Tibial nerve (tissue), 4 donors: ENCODE data around the gene IDS. TPM values are rescaled to one million over a fixed set of nuclear protein-coding genes. Genes with fewer than 3 reads are reported as not detected.

ENCODE experiments used
- DNase-seq, 2 donors: peaks; one replicate each; pipeline ENCODE4 v3.0.0-alpha.2; 2019; ENCODE audit warnings: low spot score in 2 of 2
- H3K27ac ChIP-seq, 4 donors: fragments of 200-600 bp; sonication (generic) in 3 of 4; one replicate each; pipeline ENCODE4 v1.5.1; 2017 to 2019; ENCODE audit warnings: mild to moderate bottlenecking in 1 of 4
- H3K27me3 ChIP-seq, 2 donors: fragments of 200-600 bp; sonication (generic) in 1 of 2; one replicate each; pipeline versions ENCODE4 v1.5.1 to v1.6.0; 2017 to 2019
- H3K36me3 ChIP-seq, 3 donors: fragments of 200-600 bp; sonication (generic); one replicate each; pipeline ENCODE4 v1.5.1; 2018 to 2019
- H3K4me1 ChIP-seq, 4 donors: fragments of 200-600 bp; sonication (generic) in 3 of 4; one replicate each; pipeline ENCODE4 v1.5.1; 2017 to 2019
- H3K4me3 ChIP-seq, 4 donors: fragments of 200-600 bp; sonication (generic) in 3 of 4; one replicate each; pipeline ENCODE4 v1.5.1; 2017 to 2019; ENCODE audit warnings: mild to moderate bottlenecking in 1 of 4, moderate library complexity in 1 of 4
- H3K9me3 ChIP-seq, 4 donors: fragments of 200-600 bp; sonication (generic) in 3 of 4; one replicate each; pipeline ENCODE4 v1.5.1; 2017 to 2019
- EP300 ChIP-seq, 2 donors: sonication (generic); formaldehyde crosslinking; IDR thresholded peaks; one replicate each; pipeline ENCODE4 v1.6.1; 2017; ENCODE audit warnings: antibody characterized with exemption in 2 of 2, mild to moderate bottlenecking in 1 of 2
- POLR2A ChIP-seq, 2 donors: fragments of 450-650 bp; IDR thresholded peaks; one replicate each; pipeline ENCODE4 v1.6.1; 2017; ENCODE audit warnings: antibody characterized with exemption in 2 of 2, mild to moderate bottlenecking in 2 of 2, moderate library complexity in 2 of 2
- WGBS, 2 donors: methylation state at CpG; one replicate each; pipeline ENCODE4 v1.1.5; 2018; 5-methylcytosine and 5-hydroxymethylcytosine counted together
- total RNA-seq, 4 donors: library from RNA; depleted of rRNA; stranded (reverse); fragments of >200 nt; gene quantifications; one replicate each; pipeline ENCODE4 v1.1.0, GENCODE V29; 2016
- TF ChIP-seq, protein P1 (sequence below), 5 experiments: fragments of 200-600 bp in 3 of 5; fragments of 450-650 bp in 2 of 5; sonication (generic) in 3 of 5; IDR thresholded peaks; one replicate each; pipeline ENCODE4 v1.5.1; 2016 to 2019; ENCODE audit warnings: antibody characterized with exemption in 5 of 5, mild to moderate bottlenecking in 3 of 5, moderate library complexity in 2 of 5

Gene IDS
- total RNA-seq, 4 donors from 2014 or later, result 68.4 to 118 (median 92.4) TPM

DNA sequence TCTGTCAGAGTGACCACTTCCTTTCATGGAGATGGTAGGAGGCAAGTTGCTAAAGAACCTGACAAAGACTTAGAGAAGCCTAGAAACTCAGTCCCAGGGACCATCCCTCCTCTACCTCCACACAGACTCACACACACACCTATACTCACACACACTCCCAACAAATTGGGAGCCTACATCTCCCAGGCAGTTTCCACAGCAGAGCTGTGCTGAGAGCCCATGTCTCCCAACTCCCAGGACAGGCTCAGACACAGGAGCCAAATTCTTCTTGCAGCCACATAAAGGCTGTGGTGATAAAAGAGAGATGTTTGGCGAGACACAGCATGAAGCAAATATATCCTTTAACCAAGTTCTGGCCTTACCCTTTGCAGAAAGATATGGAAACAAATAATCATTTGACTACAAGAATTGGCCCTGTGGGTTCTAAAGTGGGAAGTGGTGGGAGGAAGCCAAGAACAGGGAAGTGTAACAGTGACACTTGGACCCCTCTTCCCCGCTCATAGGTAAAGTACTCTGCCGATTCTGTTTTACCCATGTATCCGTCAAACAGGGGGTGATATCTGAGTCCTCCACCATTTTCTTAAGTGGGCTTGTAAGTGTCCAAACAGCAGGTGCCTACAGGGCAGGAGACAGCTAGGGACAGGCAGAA lies 11.0 kb upstream of the IDS start:
- no peak overlapping the region for H3K27ac ChIP-seq
- no peak for DNase-seq
- H3K9me3 ChIP-seq, result no peaks in the 10 kb centered on the region
- 76 to 81% methylated on average over 3 to 4 of the region's 4 CpGs for whole genome bisulfite sequencing, 2 donors
- peaks cover 0 to 4% (median 0%) of the 10 kb centered on the region in 4 donors for H3K4me1 ChIP-seq
- H3K4me3 ChIP-seq, result no peak overlapping the region
- H3K36me3 ChIP-seq, result no peaks in the 10 kb centered on the region
- no peaks in the 10 kb centered on the region for H3K27me3 ChIP-seq
- TF ChIP-seq, protein P1, sequence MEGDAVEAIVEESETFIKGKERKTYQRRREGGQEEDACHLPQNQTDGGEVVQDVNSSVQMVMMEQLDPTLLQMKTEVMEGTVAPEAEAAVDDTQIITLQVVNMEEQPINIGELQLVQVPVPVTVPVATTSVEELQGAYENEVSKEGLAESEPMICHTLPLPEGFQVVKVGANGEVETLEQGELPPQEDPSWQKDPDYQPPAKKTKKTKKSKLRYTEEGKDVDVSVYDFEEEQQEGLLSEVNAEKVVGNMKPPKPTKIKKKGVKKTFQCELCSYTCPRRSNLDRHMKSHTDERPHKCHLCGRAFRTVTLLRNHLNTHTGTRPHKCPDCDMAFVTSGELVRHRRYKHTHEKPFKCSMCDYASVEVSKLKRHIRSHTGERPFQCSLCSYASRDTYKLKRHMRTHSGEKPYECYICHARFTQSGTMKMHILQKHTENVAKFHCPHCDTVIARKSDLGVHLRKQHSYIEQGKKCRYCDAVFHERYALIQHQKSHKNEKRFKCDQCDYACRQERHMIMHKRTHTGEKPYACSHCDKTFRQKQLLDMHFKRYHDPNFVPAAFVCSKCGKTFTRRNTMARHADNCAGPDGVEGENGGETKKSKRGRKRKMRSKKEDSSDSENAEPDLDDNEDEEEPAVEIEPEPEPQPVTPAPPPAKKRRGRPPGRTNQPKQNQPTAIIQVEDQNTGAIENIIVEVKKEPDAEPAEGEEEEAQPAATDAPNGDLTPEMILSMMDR (IDR thresholded peaks at IDR 0.05), result no peak
- no peak for TF ChIP-seq EP300 (IDR thresholded peaks at IDR 0.05)
- no peak for TF ChIP-seq POLR2A (IDR thresholded peaks at IDR 0.05)

GRCh38 chrX:149513825-149514428 lies 8.8 kb upstream of the IDS start:
- WGBS, 2 donors, result 64 to 66% methylated on average over 9 of the region's 9 CpGs

GRCh38 chrX:149512225-149512885 lies 7.2 kb upstream of the IDS start:
- Histone ChIP-seq H3K4me1 (peaks cover 0 to 4% (median 0%) of the 10 kb centered on the region in 4 donors), H3K4me3 (no peak overlapping the region), H3K27ac (no peak overlapping the region), H3K9me3 (no peaks in the 10 kb centered on the region), H3K27me3 (no peaks in the 10 kb centered on the region), H3K36me3 (no peaks in the 10 kb centered on the region)
- 57 to 71% methylated on average over 4 of the region's 4 CpGs for WGBS, 2 donors
- TF ChIP-seq, protein P1 (IDR thresholded peaks at IDR 0.05), result peak; percentile 44 to 51 (median 48)
- no peak for TF ChIP-seq EP300 (IDR thresholded peaks at IDR 0.05)
- peak in 1 of 2 donors; percentile 50 for DNase-seq

More at GRCh38 chrX:149513825-149514428, 8.8 kb upstream of the IDS start:
- TF ChIP-seq EP300 (IDR thresholded peaks at IDR 0.05) (no peak), POLR2A (IDR thresholded peaks at IDR 0.05) (no peak)
- TF ChIP-seq, protein P1 (IDR thresholded peaks at IDR 0.05), result no peak
- Histone ChIP-seq H3K36me3 (no peaks in the 10 kb centered on the region), H3K27ac (no peak overlapping the region), H3K27me3 (no peaks in the 10 kb centered on the region), H3K4me3 (no peak overlapping the region), H3K9me3 (no peaks in the 10 kb centered on the region), H3K4me1 (peaks cover 0 to 4% (median 0%) of the 10 kb centered on the region in 4 donors)
- DNase-seq, result peak in 1 of 2 donors; percentile 11

DNA sequence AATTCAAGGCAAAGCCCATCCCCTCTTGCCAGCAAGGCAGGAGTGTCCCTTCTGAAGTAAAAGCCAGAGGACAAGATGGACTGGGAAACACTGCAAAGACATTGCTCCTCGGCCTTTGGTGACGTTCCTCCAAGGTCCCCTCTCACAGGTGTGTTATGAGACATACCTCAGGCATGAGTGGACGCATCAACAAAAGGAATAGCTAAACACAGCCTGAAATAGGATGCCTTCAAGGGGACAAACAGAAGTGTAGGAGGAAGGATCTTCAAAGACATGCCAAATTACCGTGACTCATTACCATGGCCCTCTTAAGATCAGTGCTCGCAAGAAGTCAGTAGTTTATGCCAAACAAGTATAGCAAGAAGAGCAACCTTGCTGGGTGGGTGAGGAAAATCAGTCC lies 6.0 kb upstream of the IDS start:
- no peak for TF ChIP-seq POLR2A (IDR thresholded peaks at IDR 0.05)
- no peak for TF ChIP-seq EP300 (IDR thresholded peaks at IDR 0.05)
- TF ChIP-seq, protein P1 (IDR thresholded peaks at IDR 0.05), result no peak
- no peaks in the 10 kb centered on the region for H3K9me3 ChIP-seq
- 72 to 73% methylated on average over 5 of the region's 5 CpGs for WGBS, 2 donors

DNA sequence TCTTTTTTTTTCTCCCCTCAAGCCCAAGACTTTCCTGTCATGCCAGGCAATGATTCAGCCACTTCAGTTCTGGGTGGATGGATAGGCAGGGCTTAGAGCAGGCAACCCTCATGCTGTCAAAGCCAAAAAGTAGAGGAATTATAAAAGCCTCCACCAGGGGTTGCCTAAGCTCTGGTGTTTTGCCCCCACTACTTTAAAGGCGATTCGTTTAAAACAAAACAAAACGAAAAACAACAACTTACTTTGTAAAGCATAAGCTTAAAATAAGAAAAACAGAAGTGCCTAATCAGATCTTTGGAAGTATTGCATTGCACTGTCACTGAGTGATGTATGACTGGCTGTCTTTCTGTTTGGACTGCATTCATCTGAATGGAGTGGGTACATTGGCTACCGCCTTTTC lies 5.3 kb upstream of the IDS start:
- Histone ChIP-seq H3K4me1 (peaks cover 0 to 4% (median 0%) of the 10 kb centered on the region in 4 donors), H3K27ac (no peak overlapping the region), H3K4me3 (no peak overlapping the region), H3K27me3 (no peaks in the 10 kb centered on the region), H3K36me3 (no peaks in the 10 kb centered on the region), H3K9me3 (no peaks in the 10 kb centered on the region)
- no peak for DNase-seq
- WGBS, 2 donors, result 16 to 39% methylated on average over 4 of the region's 4 CpGs
- TF ChIP-seq EP300 (IDR thresholded peaks at IDR 0.05) (no peak), POLR2A (IDR thresholded peaks at IDR 0.05) (no peak)
- TF ChIP-seq, protein P1 (IDR thresholded peaks at IDR 0.05), result no peak

More for the DNA sequence above, 6.0 kb upstream of the IDS start:
- H3K27me3 ChIP-seq, result no peaks in the 10 kb centered on the region
- no peak overlapping the region for H3K27ac ChIP-seq
- peaks cover 0 to 4% (median 0%) of the 10 kb centered on the region in 4 donors for H3K4me1 ChIP-seq
- no peaks in the 10 kb centered on the region for H3K36me3 ChIP-seq
- no peak overlapping the region for H3K4me3 ChIP-seq
- DNase-seq, result no peak
